GM21717 (cell line): Measurements from ENCODE around the gene FGFR1OP2.
"Not testable (repeated sequence)": the region's sequence is repeated elsewhere in the genome, so short reads cannot be mapped to it uniquely, and the experiment has no call there.

Source experiments
- ATAC-seq: cut with Tn5 transposase; IDR thresholded peaks from one replicate; pipeline ENCODE4 v1.9.1; 2021; ENCODE audit warnings: mild to moderate bottlenecking, moderate library complexity; ENCODE audit not compliant: unreplicated experiment

FGFR1OP2 gene

GRCh38 chr12:26937863-26938700 is at the start of gene FGFR1OP2, which contains the start of gene INTS13:
TSS of gene FGFR1OP2 (plus strand) at chr12:26938470. CDS start at chr12:26954159, 15,689 bp downstream.
TSS of gene INTS13 (minus strand) at chr12:26937981. CDS start at chr12:26936803, 1,178 bp downstream.
- ATAC-seq: peak; percentile 78

GRCh38 chr12:26890784-26891183 is 47.5 kb upstream of the FGFR1OP2 start:
- no peak for ATAC-seq

- no peak for ATAC-seq
Measured at GRCh38 chr12:26891704-26892103, 46.6 kb upstream of the FGFR1OP2 start.

GRCh38 chr12:26895672-26896071 is 42.6 kb upstream of the FGFR1OP2 start:
- ATAC-seq: no peak

GRCh38 chr12:26896913-26897312 is 41.4 kb upstream of the FGFR1OP2 start:
- ATAC-seq: no peak

- not testable (repeated sequence) for ATAC-seq
Measured at GRCh38 chr12:26903396-26903795, 34.9 kb upstream of the FGFR1OP2 start.

GRCh38 chr12:26906024-26906423 is 32.2 kb upstream of the FGFR1OP2 start:
- ATAC-seq: no peak

GRCh38 chr12:26906704-26907103 is 31.6 kb upstream of the FGFR1OP2 start:
- no peak for ATAC-seq

- ATAC-seq: no peak
Measured at GRCh38 chr12:26918321-26919215, 19.7 kb upstream of the FGFR1OP2 start.

- no peak for ATAC-seq
Measured at GRCh38 chr12:26919216-26919555, 19.1 kb upstream of the FGFR1OP2 start.

- ATAC-seq: no peak
Measured at GRCh38 chr12:26921886-26922285, 16.4 kb upstream of the FGFR1OP2 start.

GRCh38 chr12:26928661-26929060 is 9.6 kb upstream of the FGFR1OP2 start:
- no peak for ATAC-seq

GRCh38 chr12:26929590-26929989 is 8.7 kb upstream of the FGFR1OP2 start:
- no peak for ATAC-seq

GRCh38 chr12:26935636-26936378 is 2.5 kb upstream of the FGFR1OP2 start:
- no peak for ATAC-seq

- no peak for ATAC-seq
Measured at GRCh38 chr12:26936559-26937442, 1.5 kb upstream of the FGFR1OP2 start.

GRCh38 chr12:26937443-26937862 is 817 bp upstream of the FGFR1OP2 start:
- no peak for ATAC-seq

- peak; percentile 12 for ATAC-seq
Measured at GRCh38 chr12:26938701-26939062, 412 bp downstream of the FGFR1OP2 start.

- no peak for ATAC-seq
Measured at GRCh38 chr12:26939192-26939832, 1.0 kb downstream of the FGFR1OP2 start.

GRCh38 chr12:26939953-26940352 is 1.7 kb downstream of the FGFR1OP2 start:
- ATAC-seq: no peak
